GM23338 (cell line): ENCODE measurements around the gene RBP7. TPM values are rescaled to one million over a fixed set of nuclear protein-coding genes. Genes with fewer than 3 reads are reported as not detected.

Experiments used
- ATAC-seq: fragments of 200-7000 bp; cut with Tn5 transposase; 3 replicates; pipeline ENCODE4 v1.9.1; 2020
- DNase-seq: peaks from one replicate; pipeline ENCODE4 v3.0.0-alpha.2; 2015; ENCODE audit warnings: low spot score
- H2AFZ ChIP-seq: fragments of 200-600 bp; sonication (generic); 2 replicates; pipeline ENCODE4 v1.8.0; 2016; ENCODE audit warnings: antibody characterized with exemption, mild to moderate bottlenecking, moderate library complexity
- H3F3A ChIP-seq: fragments of 200-600 bp; sonication (generic); replicated peaks from 2 replicates; pipeline ENCODE4 v1.8.0; 2017; ENCODE audit warnings: antibody characterized with exemption, mixed run types, low read depth
- H3K27ac ChIP-seq: fragments of 200-600 bp; sonication (generic); 2 replicates; pipeline ENCODE4 v1.6.1; 2016; ENCODE audit warnings: low read depth
- H3K27me3 ChIP-seq: fragments of 200-600 bp; sonication (generic); 2 replicates; pipeline ENCODE4 v1.8.0; 2016; ENCODE audit warnings: mild to moderate bottlenecking, mixed run types, moderate library complexity; ENCODE audit not compliant: insufficient read depth
- H3K36me3 ChIP-seq: fragments of 200-600 bp; sonication (generic); 2 replicates; pipeline ENCODE4 v1.8.0; 2016; ENCODE audit warnings: mild to moderate bottlenecking; ENCODE audit not compliant: insufficient read depth
- H3K4me1 ChIP-seq: fragments of 200-600 bp; sonication (generic); 2 replicates; pipeline ENCODE4 v1.8.0; 2016; ENCODE audit warnings: mild to moderate bottlenecking, moderate library complexity; ENCODE audit not compliant: insufficient read depth
- H3K4me2 ChIP-seq: fragments of 200-600 bp; sonication (generic); 2 replicates; pipeline ENCODE4 v1.7.1; 2017; ENCODE audit warnings: mixed run types
- H3K4me3 ChIP-seq: fragments of 200-600 bp; sonication (generic); 2 replicates; pipeline ENCODE4 v1.6.1; 2016; ENCODE audit warnings: mixed run types
- H3K79me2 ChIP-seq: fragments of 200-600 bp; sonication (generic); replicated peaks from 2 replicates; pipeline ENCODE4 v1.8.0; 2017; ENCODE audit warnings: mild to moderate bottlenecking; ENCODE audit not compliant: insufficient read depth
- H3K9me2 ChIP-seq: fragments of 200-600 bp; sonication (generic); 2 replicates; pipeline ENCODE4 v1.8.0; 2017; ENCODE audit not compliant: insufficient read depth
- H4K20me1 ChIP-seq: fragments of 200-600 bp; sonication (generic); replicated peaks from 2 replicates; pipeline ENCODE4 v1.8.0; 2017; ENCODE audit warnings: mild to moderate bottlenecking; ENCODE audit not compliant: insufficient read depth
- H3K27ac Mint-ChIP-seq: 2 replicates; pipeline ENCODE4 v1.8.0; 2020; ENCODE audit warnings: inconsistent platforms, mild to moderate bottlenecking, moderate library complexity, mixed read lengths
- H3K27me3 Mint-ChIP-seq: 3 replicates; pipeline ENCODE4 v1.8.0; 2022; ENCODE audit warnings: low read depth, mild to moderate bottlenecking, moderate library complexity, mixed read lengths, inconsistent platforms; ENCODE audit not compliant: insufficient read depth, poor library complexity
- H3K36me3 Mint-ChIP-seq: 3 replicates; pipeline ENCODE4 v1.8.0; 2021; ENCODE audit warnings: low read depth, mild to moderate bottlenecking, inconsistent platforms, moderate library complexity, mixed read lengths
- H3K4me1 Mint-ChIP-seq: 3 replicates; pipeline ENCODE4 v1.8.0; 2020; ENCODE audit warnings: mild to moderate bottlenecking, inconsistent platforms, mixed read lengths
- H3K4me3 Mint-ChIP-seq: 3 replicates; pipeline ENCODE4 v1.8.0; 2021; ENCODE audit warnings: moderate library complexity, mild to moderate bottlenecking, inconsistent platforms, mixed read lengths
- H3K9me3 Mint-ChIP-seq: 3 replicates; pipeline ENCODE4 v1.8.0; 2020; ENCODE audit warnings: moderate library complexity, mild to moderate bottlenecking, inconsistent platforms, mixed read lengths
- CREB1 ChIP-seq: fragments of 250-450 bp; sonication (Bioruptor Pico); IDR thresholded peaks from 2 replicates; pipeline ENCODE4 v1.5.0; 2020; ENCODE audit warnings: low read depth, mild to moderate bottlenecking, moderate library complexity
- CTCF ChIP-seq, 2 experiments: fragments of 200-600 bp in 1 of 2; sonication (generic) in 1 of 2; conservative IDR thresholded peaks; 2 replicates each; pipeline versions ENCODE4 v1.5.1 to v1.6.1; 2016 to 2017; ENCODE audit warnings: antibody characterized with exemption in 2 of 2, low read depth in 2 of 2, mild to moderate bottlenecking in 2 of 2, moderate library complexity in 1 of 2
- ETS1 ChIP-seq: IDR thresholded peaks from 2 replicates; pipeline ENCODE4 v1.6.1; 2016; ENCODE audit warnings: antibody characterized with exemption
- EZH2 ChIP-seq: fragments of 200-600 bp; sonication (generic); IDR thresholded peaks from one replicate; pipeline ENCODE4 v1.8.0; 2017; ENCODE audit warnings: antibody characterized with exemption, mild to moderate bottlenecking, low read depth; ENCODE audit not compliant: unreplicated experiment
- EZH2phosphoT487 ChIP-seq: fragments of 200-600 bp; sonication (generic); IDR thresholded peaks from one replicate; pipeline ENCODE4 v1.8.1; 2018; ENCODE audit warnings: antibody characterized with exemption; ENCODE audit not compliant: unreplicated experiment
- JUNB ChIP-seq: IDR thresholded peaks from one replicate; pipeline ENCODE4 v1.6.1; 2016; ENCODE audit warnings: antibody characterized with exemption; ENCODE audit not compliant: unreplicated experiment
- NANOG ChIP-seq: IDR thresholded peaks from 2 replicates; pipeline ENCODE4 v1.6.1; 2016; ENCODE audit warnings: antibody characterized with exemption, borderline replicate concordance
- POLR2AphosphoS5 ChIP-seq: IDR thresholded peaks from 2 replicates; pipeline ENCODE4 v1.6.1; 2016; ENCODE audit warnings: antibody characterized with exemption, low read depth
- REST ChIP-seq: IDR thresholded peaks from one replicate; pipeline ENCODE4 v1.6.1; 2018; ENCODE audit warnings: antibody characterized with exemption; ENCODE audit not compliant: unreplicated experiment
- STAT1 ChIP-seq: IDR thresholded peaks from one replicate; pipeline ENCODE4 v1.6.1; 2016; ENCODE audit warnings: antibody characterized with exemption; ENCODE audit not compliant: unreplicated experiment
- ZNF114 ChIP-seq: fragments of 250-450 bp; sonication (Bioruptor Pico); IDR thresholded peaks from 2 replicates; pipeline ENCODE4 v1.5.0; 2020; ENCODE audit warnings: mild to moderate bottlenecking, moderate library complexity
- ZNF331 ChIP-seq: fragments of 250-450 bp; sonication (Bioruptor Pico); IDR thresholded peaks from 2 replicates; pipeline ENCODE4 v1.5.0; 2020; ENCODE audit warnings: low read depth, mild to moderate bottlenecking, moderate library complexity
- ZNF462 ChIP-seq: fragments of 250-450 bp; sonication (Bioruptor Pico); IDR thresholded peaks from 2 replicates; pipeline ENCODE4 v1.5.0; 2020; ENCODE audit warnings: mild to moderate bottlenecking, moderate library complexity
- polyA plus RNA-seq: library from polyadenylated mRNA; unstranded; fragments of >200 nt; fragmentation: Nextera tagmentation; extraction: Ambion mirVana; gene quantifications from 2 replicates; pipeline ENCODE4 v1.2.1, GENCODE V29; 2016
- total RNA-seq: library from RNA; depleted of rRNA; stranded (reverse); fragments of >200 nt; shearing (Covaris generic); gene quantifications from 2 replicates; pipeline ENCODE4 v1.2.3, GENCODE V29; 2014

Gene RBP7
- total and polyA plus RNA-seq, 2 experiments from 2014 or later = 3.2 to 16.7 TPM

- H3K27ac Mint-ChIP-seq = no peak overlapping the region
- ATAC-seq (no peak), DNase-seq (no peak)
- H3F3A ChIP-seq = no peaks in the 10 kb centered on the region
- no peaks in the 10 kb centered on the region for H3K36me3 Mint-ChIP-seq
- H3K9me2 ChIP-seq = no peaks in the 10 kb centered on the region
- no peaks in the 10 kb centered on the region for H4K20me1 ChIP-seq
- no peaks in the 10 kb centered on the region for H3K27me3 ChIP-seq
- H3K4me3 Mint-ChIP-seq = no peak overlapping the region
- no peaks in the 10 kb centered on the region for H3K36me3 ChIP-seq
- H2AFZ ChIP-seq = no peak overlapping the region
- H3K27ac ChIP-seq = no peak overlapping the region
- no peaks in the 10 kb centered on the region for H3K4me1 ChIP-seq
- no peaks in the 10 kb centered on the region for H3K9me3 Mint-ChIP-seq
- H3K27me3 Mint-ChIP-seq = no peaks in the 10 kb centered on the region
- no peak overlapping the region for H3K4me2 ChIP-seq
- no peaks in the 10 kb centered on the region for H3K79me2 ChIP-seq
- no peaks in the 10 kb centered on the region for H3K4me1 Mint-ChIP-seq
- H3K4me3 ChIP-seq = no peak overlapping the region
- TF ChIP-seq EZH2phosphoT487 (no peak), POLR2AphosphoS5 (no peak), REST (no peak), ZNF331 (CRISPR knock-in tag) (no peak), EZH2 (no peak), NANOG (no peak), ZNF462 (CRISPR knock-in tag) (no peak), CTCF (conservative IDR thresholded peaks at IDR 0.05; ENCODE audit: low read depth in 2 of 2) (no peak), STAT1 (no peak), ETS1 (no peak), ZNF114 (CRISPR knock-in tag) (no peak), CREB1 (CRISPR knock-in tag) (no peak), JUNB (no peak)
Observed at GRCh38 chr1:10007169-10007568, 10.1 kb downstream of the RBP7 start.
